H9 (cell line): ENCODE results near the gene GJA9. TPM values are rescaled to one million over a fixed set of nuclear protein-coding genes. Genes with fewer than 3 reads are reported as not detected.

Source experiments
- DNase-seq: peaks from one replicate; pipeline ENCODE4 v3.0.0-alpha.2; 2017
- H2AFZ ChIP-seq: one replicate; pipeline ENCODE4 v1.6.1; 2013; ENCODE audit warnings: mild to moderate bottlenecking, low read length, control low read depth, moderate library complexity
- H2AK5ac ChIP-seq: 2 replicates; pipeline ENCODE4 v1.6.1; 2013; ENCODE audit warnings: low read length, control low read depth, mixed read lengths; ENCODE audit not compliant: insufficient read length
- H2BK120ac ChIP-seq: one replicate; pipeline ENCODE4 v1.6.1; 2013; ENCODE audit warnings: low read depth, mild to moderate bottlenecking, low read length, control low read depth, inconsistent platforms; ENCODE audit not compliant: poor library complexity, severe bottlenecking
- H2BK12ac ChIP-seq: 2 replicates; pipeline ENCODE4 v1.6.1; 2013; ENCODE audit warnings: low read length, control low read depth, mixed read lengths, low read depth; ENCODE audit not compliant: insufficient read length
- H2BK15ac ChIP-seq: 2 replicates; pipeline ENCODE4 v1.6.1; 2013; ENCODE audit warnings: low read depth, low read length, control low read depth
- H2BK20ac ChIP-seq: one replicate; pipeline ENCODE4 v1.6.1; 2013; ENCODE audit warnings: low read depth, mild to moderate bottlenecking, low read length, control low read depth, inconsistent platforms; ENCODE audit not compliant: poor library complexity, severe bottlenecking
- H2BK5ac ChIP-seq: 2 replicates; pipeline ENCODE4 v1.6.1; 2013; ENCODE audit warnings: low read length, control low read depth, mixed read lengths; ENCODE audit not compliant: insufficient read length
- H3K14ac ChIP-seq: 2 replicates; pipeline ENCODE4 v1.6.1; 2013; ENCODE audit warnings: low read length, control low read depth; ENCODE audit not compliant: insufficient read depth
- H3K18ac ChIP-seq: 2 replicates; pipeline ENCODE4 v1.6.1; 2013; ENCODE audit warnings: low read depth, mild to moderate bottlenecking, mixed read lengths, low read length, control low read depth; ENCODE audit not compliant: insufficient read length
- H3K23ac ChIP-seq: 2 replicates; pipeline ENCODE4 v1.6.1; 2013; ENCODE audit warnings: low read length, control low read depth, mixed read lengths, low read depth; ENCODE audit not compliant: insufficient read length
- H3K23me2 ChIP-seq: 2 replicates; pipeline ENCODE4 v1.6.1; 2013; ENCODE audit warnings: low read depth, mild to moderate bottlenecking, mixed read lengths, low read length, control low read depth; ENCODE audit not compliant: insufficient read length, poor library complexity, severe bottlenecking
- H3K27ac ChIP-seq: 2 replicates; pipeline ENCODE4 v1.5.1; 2013; ENCODE audit warnings: low read length, control low read depth, mixed read lengths, low read depth; ENCODE audit not compliant: insufficient read length
- H3K27me3 ChIP-seq: 2 replicates; pipeline ENCODE4 v1.6.1; 2013; ENCODE audit warnings: low read length, control low read depth, inconsistent platforms; ENCODE audit not compliant: insufficient read depth
- H3K4ac ChIP-seq: 2 replicates; pipeline ENCODE4 v1.6.1; 2013; ENCODE audit warnings: low read depth, mild to moderate bottlenecking, control low read depth, inconsistent platforms, low read length, moderate library complexity
- H3K4me1 ChIP-seq: 2 replicates; pipeline ENCODE4 v1.6.1; 2013; ENCODE audit warnings: low read length, control low read depth, inconsistent platforms; ENCODE audit not compliant: insufficient read depth
- H3K4me2 ChIP-seq: 2 replicates; pipeline ENCODE4 v1.6.1; 2013; ENCODE audit warnings: low read length, control low read depth, mixed read lengths; ENCODE audit not compliant: insufficient read length, insufficient read depth
- H3K56ac ChIP-seq: 2 replicates; pipeline ENCODE4 v1.6.1; 2013; ENCODE audit warnings: low read depth, mild to moderate bottlenecking, mixed read lengths, low read length, control low read depth; ENCODE audit not compliant: insufficient read length
- H3K79me1 ChIP-seq: 2 replicates; pipeline ENCODE4 v1.6.1; 2013; ENCODE audit warnings: low read depth, mild to moderate bottlenecking, moderate library complexity, low read length, control low read depth, inconsistent platforms; ENCODE audit not compliant: insufficient read depth, poor library complexity, severe bottlenecking
- H3K79me2 ChIP-seq: 2 replicates; pipeline ENCODE4 v1.6.1; 2013; ENCODE audit warnings: low read length, control low read depth, inconsistent platforms; ENCODE audit not compliant: insufficient read depth
- H3K9ac ChIP-seq: 2 replicates; pipeline ENCODE4 v1.6.1; 2013; ENCODE audit warnings: low read length, control low read depth, mixed read lengths; ENCODE audit not compliant: insufficient read length; ENCODE audit errors: extremely low read depth
- H3K9me3 ChIP-seq: one replicate; pipeline ENCODE4 v1.6.1; 2013; ENCODE audit warnings: low read depth, low read length, inconsistent platforms; ENCODE audit not compliant: control insufficient read depth
- H3T11ph ChIP-seq: one replicate; pipeline ENCODE4 v1.6.1; 2013; ENCODE audit warnings: mild to moderate bottlenecking, low read length, control low read depth, inconsistent platforms
- H4K20me1 ChIP-seq: one replicate; pipeline ENCODE4 v1.6.1; 2013; ENCODE audit not compliant: control insufficient read depth, insufficient read length, insufficient read depth
- H4K5ac ChIP-seq: 2 replicates; pipeline ENCODE4 v1.6.1; 2013; ENCODE audit warnings: low read depth, mild to moderate bottlenecking, mixed read lengths, low read length, control low read depth; ENCODE audit not compliant: insufficient read length
- H4K8ac ChIP-seq: replicated peaks from 2 replicates; pipeline ENCODE4 v1.6.1; 2013; ENCODE audit warnings: low read length, control low read depth, mixed read lengths, low read depth; ENCODE audit not compliant: insufficient read length
- H4K91ac ChIP-seq: 2 replicates; pipeline ENCODE4 v1.6.1; 2013; ENCODE audit warnings: low read depth, mild to moderate bottlenecking, moderate library complexity, mixed read lengths, low read length, control low read depth; ENCODE audit not compliant: insufficient read length
- H3K27ac Mint-ChIP-seq, 3 experiments: 2 replicates in 2 of 3; 3 replicates in 1 of 3; pipeline ENCODE4 v1.8.0; 2020 to 2021; ENCODE audit warnings: mixed read lengths in 3 of 3, mild to moderate bottlenecking in 1 of 3, moderate library complexity in 1 of 3
- H3K27me3 Mint-ChIP-seq: 2 replicates; pipeline ENCODE4 v1.8.0; 2021; ENCODE audit warnings: low read depth, mild to moderate bottlenecking, moderate library complexity, mixed read lengths
- H3K36me3 Mint-ChIP-seq, 3 experiments: 2 replicates in 2 of 3; 3 replicates in 1 of 3; pipeline ENCODE4 v1.8.0; 2020 to 2021; ENCODE audit warnings: low read depth in 3 of 3, mixed read lengths in 3 of 3; ENCODE audit not compliant: insufficient read depth in 1 of 3
- H3K4me1 Mint-ChIP-seq, 2 experiments: 2 replicates each; pipeline ENCODE4 v1.8.0; 2020; ENCODE audit warnings: mixed read lengths in 2 of 2
- H3K4me3 Mint-ChIP-seq, 2 experiments: 2 replicates in 1 of 2; 3 replicates in 1 of 2; pipeline ENCODE4 v1.8.0; 2020 to 2021; ENCODE audit warnings: mild to moderate bottlenecking in 2 of 2, mixed read lengths in 2 of 2, moderate library complexity in 1 of 2
- H3K9me3 Mint-ChIP-seq, 2 experiments: 2 replicates in 1 of 2; 3 replicates in 1 of 2; pipeline ENCODE4 v1.8.0; 2020; ENCODE audit warnings: mild to moderate bottlenecking in 2 of 2, mixed read lengths in 2 of 2, moderate library complexity in 1 of 2
- CTCF ChIP-seq: fragments of 200-600 bp; sonication (generic); conservative IDR thresholded peaks from 3 replicates; pipeline ENCODE4 v1.8.0; 2021; ENCODE audit warnings: antibody characterized with exemption, mild to moderate bottlenecking
- WGBS: extraction: QIAGEN DNeasy Blood & Tissue Kit; methylation state at CpG from one replicate; pipeline ENCODE4 v1.1.7; 2013; ENCODE audit warnings: missing lambda C conversion rate, low lambda C conversion rate, mixed read lengths; ENCODE audit not compliant: insufficient read length; ENCODE audit errors: extremely low coverage; 5-methylcytosine and 5-hydroxymethylcytosine counted together
- total RNA-seq: library from RNA; stranded (reverse); gene quantifications from 2 replicates; pipeline ENCODE4 v1.2.1, GENCODE V29; 2021

GJA9 gene
- total RNA-seq, 1 experiment from 2014 or later, result not detected

- TF ChIP-seq CTCF, result no peak
- Histone ChIP-seq H2BK15ac (no peak overlapping the region), H3K23ac (no peak overlapping the region), H3K79me2 (no peaks in the 10 kb centered on the region), H4K91ac (no peak overlapping the region), H4K20me1 (no peaks in the 10 kb centered on the region), H2BK120ac (no peak overlapping the region), H3K18ac (no peak overlapping the region), H3K4ac (no peak overlapping the region), H3K79me1 (no peaks in the 10 kb centered on the region), H3K9me3 (no peaks in the 10 kb centered on the region), H3K4me2 (no peak overlapping the region), H3T11ph (no peak overlapping the region), H2AFZ (no peak overlapping the region), H3K4me1 (no peaks in the 10 kb centered on the region; the same call in 1 of the 2 replicates), H2BK5ac (no peak overlapping the region), H2BK20ac (no peak overlapping the region), H3K14ac (no peak overlapping the region), H3K23me2 (no peaks in the 10 kb centered on the region), H4K5ac (no peak overlapping the region), H4K8ac (no peak overlapping the region), H3K9ac (no peak overlapping the region), H3K27me3 (no peaks in the 10 kb centered on the region), H3K56ac (no peak overlapping the region), H2AK5ac (no peak overlapping the region), H3K27ac (no peak overlapping the region), H2BK12ac (no peak overlapping the region)
- no peak overlapping the region for H3K27ac Mint-ChIP-seq
- no peak overlapping the region for H3K4me3 Mint-ChIP-seq
- peaks cover 15 to 20% of the 10 kb centered on the region in 2 experiments for H3K4me1 Mint-ChIP-seq
- H3K27me3 Mint-ChIP-seq, result peaks cover 6% of the 10 kb centered on the region
- no peak for DNase-seq
- H3K9me3 Mint-ChIP-seq, result no peaks in the 10 kb centered on the region
- H3K36me3 Mint-ChIP-seq, result no peaks in the 10 kb centered on the region
- no CpG with 5 or more reads among the region's 3 CpGs for WGBS
Observed at GRCh38 chr1:38832370-38832734, 49.0 kb downstream of the GJA9 start.
